Pons (tissue), 1 donor: ENCODE data around the gene NR2F6.
A peak's percentile ranks its signal among the peaks of the same experiment; 100 is the strongest.

Source experiments
- DNase-seq: peaks from one replicate; pipeline ENCODE4 v3.0.0-alpha.2; 2016; ENCODE audit warnings: low spot score

The NR2F6 gene

GRCh38 chr19:17263712-17264640 is 18.3 kb upstream of the NR2F6 start:
- DNase-seq = no peak

- no peak for DNase-seq
These were observed 16.8 kb upstream of the NR2F6 start for GRCh38 chr19:17262557-17262956.

- DNase-seq = peak; percentile 52
These were observed 15.2 kb upstream of the NR2F6 start for GRCh38 chr19:17260842-17261325.

DNA sequence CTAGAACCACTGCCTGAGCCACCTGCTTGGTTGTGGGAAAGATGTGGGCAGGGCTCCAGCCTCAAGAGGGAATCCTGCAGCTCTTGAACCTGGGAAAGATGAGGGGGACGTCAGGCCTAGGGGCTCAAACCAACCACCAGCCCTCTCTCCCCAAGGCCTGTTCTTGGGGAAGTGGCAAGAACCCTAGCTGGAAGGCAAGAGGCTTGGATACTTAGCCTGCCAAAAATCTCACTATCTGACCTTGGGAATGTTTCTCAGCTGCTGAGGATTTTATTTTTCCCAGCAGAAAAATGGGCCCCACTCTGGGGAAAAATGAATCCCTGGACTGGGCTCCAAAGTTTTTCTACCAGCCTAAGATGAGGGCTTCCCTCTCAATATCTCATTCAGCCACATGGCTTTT is 14.2 kb upstream of the NR2F6 start:
- DNase-seq = no peak

DNA sequence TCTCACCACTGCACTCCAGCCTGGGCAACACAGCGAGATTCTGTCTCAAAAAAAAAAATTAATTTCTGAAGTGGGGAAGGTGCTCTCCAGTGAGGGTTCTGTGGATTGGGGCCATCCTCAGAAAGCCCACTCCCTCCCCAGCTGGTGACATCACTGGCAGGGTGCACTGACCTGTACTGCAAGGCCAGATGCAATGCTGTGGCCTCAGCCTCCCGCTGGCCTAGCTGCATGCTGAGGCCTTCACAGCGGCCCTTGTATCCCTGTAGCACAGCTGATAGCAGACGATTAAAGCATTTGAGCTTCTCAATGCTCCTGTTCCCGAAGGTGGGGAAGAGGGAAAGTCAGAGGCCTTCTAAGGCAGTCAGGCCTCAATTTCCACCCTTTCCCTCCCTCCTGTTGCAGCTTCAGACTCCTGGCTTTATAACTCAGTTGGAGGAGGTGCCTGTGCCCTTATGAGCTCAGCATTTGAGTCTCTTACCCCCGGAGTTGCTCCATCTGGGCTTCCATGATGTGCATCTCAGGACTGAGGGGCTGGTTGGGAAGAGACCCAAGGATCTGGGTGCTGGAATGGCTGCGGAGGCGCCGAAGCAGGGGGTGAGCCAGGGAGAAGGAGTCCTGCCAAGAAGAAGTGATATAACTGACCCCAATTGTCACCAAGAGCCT is 13.5 kb upstream of the NR2F6 start:
- DNase-seq = no peak

GRCh38 chr19:17256130-17256529 is 10.4 kb upstream of the NR2F6 start:
- no peak for DNase-seq

- DNase-seq = no peak
These were observed 9.5 kb upstream of the NR2F6 start for GRCh38 chr19:17255150-17255621.

GRCh38 chr19:17254636-17255035 is 8.9 kb upstream of the NR2F6 start:
- DNase-seq = no peak

GRCh38 chr19:17249887-17250548 is 4.3 kb upstream of the NR2F6 start:
- no peak for DNase-seq

- DNase-seq = no peak
These were observed 2.5 kb upstream of the NR2F6 start for GRCh38 chr19:17248011-17248776.

DNA sequence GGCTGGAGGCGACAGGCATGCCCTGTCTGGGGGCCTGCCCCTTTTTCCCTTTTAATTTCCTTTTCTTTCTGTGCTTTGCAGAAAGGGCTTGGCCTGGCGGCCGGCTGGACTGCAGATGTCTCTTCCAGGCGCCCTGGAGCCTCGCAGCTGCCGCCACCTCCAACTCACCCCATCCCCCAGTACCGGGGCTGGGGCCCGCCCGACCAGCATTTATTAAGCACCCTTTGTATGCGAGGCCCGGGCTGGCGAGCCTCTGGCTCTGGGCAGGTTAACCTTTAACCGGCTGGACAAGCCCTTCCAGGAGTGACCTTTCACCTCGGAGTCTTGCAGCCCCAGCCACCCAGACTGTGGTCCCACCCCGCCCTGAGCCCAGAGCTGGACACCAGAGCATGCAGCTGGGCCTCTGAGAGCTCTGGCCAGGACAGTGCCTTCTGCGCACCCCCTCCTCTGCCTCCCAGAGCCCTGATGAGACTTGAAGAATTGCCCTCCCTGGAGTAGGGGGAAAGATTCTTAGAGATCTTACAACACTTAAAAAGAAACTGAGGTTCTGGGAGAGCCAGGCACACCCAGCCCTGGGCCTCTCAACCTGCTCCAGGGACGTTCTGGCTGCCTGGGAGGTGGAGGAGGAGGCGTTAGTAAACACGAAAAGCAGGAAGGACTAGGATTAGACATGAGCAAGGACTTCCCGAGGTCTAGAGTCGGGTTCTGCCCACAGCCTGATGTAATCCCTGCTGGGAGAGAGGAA is 1.1 kb upstream of the NR2F6 start:
- DNase-seq = no peak

DNA sequence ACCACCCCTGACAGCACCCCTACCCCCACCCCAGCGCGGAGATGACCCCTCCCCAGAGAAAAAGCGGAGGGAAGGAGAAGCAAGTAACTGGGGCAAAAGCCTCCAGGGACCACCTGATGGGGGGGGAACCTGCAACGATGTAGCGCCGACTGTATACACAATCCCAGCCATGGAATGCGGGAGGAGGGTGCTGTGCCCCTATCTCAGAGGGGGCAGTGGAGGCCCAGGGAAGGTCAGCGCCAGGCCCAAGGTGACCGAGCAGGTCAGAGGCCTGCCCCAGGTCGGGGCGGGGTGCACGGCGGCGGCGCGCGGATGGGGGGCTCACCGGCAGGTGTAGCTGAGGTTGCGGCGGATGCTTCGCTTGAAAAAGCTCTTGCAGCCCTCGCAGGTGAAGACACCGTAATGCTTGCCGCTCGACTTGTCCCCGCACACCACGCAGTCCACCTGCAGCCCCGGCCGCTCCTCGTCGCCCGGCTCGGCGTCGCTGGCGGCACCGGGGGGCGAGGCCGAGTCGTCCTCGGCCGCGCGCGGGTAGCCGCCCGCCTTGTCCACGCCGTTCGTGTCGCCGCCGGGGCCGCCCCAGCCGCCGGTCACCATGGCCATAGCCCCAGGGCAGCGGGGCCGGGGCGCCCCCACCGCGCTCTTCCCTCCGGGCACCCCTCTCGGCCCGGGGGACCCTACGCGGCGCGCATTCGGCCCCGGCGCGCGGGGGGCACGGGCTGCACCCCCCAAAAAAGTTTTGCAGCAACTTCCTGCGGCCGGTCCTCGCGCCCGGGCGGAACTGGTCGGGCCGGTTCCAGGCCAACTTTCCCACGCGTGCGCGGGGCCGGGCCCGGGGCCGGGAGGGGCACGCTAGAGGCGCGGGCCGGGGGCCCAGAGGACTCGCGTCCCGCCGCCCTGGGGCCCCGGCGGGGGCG is 843 bp downstream of the NR2F6 start:
- DNase-seq = no peak

DNA sequence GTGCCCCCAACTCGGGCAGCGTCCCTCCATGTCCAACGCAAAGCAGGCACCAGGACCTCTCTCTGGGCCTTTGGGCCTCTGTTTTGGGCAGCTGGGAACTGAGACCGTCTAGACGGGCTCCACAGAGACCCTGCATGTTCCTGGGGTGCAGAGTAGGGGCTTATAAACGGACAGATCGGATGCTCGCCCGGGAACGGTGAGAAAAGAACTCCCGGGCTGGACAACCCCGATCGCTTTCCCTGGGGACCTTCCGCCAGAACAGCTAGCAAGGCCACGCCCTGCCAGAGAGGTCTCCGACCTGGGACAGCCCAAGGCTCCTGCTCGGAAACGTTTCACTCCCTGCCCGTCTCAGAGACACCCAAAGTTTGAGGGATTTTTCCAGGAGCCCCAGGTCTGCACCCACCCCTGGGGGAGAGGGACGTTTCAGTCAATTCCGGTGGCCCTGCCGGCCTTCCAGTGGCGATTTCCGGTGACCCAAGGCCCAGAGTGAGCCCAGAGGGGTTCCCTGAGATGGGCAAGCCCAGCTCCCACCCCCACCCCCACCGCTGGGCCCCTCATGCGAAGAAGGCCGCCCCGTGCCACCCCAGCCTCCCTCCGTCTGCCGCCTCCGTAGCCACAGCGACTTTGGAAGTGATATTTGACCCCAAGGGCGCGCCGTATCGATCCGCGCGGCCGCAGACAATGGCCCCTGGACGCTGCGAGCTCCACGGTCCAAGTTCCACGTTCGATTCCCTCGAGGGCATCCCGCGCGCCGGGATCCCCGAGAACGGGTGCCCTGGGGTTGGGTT is 1.7 kb downstream of the NR2F6 start:
- no peak for DNase-seq

GRCh38 chr19:17243211-17243829 is 2.4 kb downstream of the NR2F6 start:
- DNase-seq = no peak

DNA sequence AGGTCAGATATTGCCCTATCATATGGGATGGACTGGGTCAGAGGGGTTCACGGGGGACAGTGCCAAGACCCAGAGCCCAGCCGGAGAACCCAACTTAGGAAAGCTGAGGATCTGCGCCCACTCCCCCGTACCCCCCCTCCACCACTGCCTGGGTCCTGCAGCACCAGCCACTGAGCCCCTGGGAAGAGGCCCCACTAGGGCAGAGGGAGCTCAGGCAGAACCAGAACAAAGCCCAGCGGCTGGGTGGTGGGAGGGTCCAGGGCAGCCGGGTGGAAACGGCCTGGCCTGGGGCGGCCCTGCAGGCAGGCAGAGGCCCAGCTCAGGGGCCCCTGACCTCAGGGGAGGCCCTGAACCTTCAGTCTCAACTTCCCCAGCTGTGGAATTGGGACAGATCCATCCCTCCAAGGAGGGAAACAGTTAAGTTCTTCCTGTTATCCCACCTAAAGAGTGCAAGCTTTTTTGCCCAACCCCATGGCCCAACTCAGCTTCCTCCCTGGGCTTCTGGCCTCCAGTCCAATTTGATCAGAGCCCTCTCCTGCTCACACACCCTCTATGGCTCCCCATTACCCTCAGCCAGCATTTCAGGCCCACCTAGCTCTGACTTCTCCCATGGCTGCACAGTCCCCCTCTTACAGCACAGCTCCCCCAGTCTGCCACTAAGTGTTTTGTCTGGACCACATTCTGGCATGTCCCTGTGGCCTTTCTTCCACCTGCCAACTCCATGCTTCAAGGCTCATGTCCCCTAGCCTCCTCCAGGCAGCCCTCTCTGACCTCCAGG is 3.1 kb downstream of the NR2F6 start:
- DNase-seq = no peak

DNA sequence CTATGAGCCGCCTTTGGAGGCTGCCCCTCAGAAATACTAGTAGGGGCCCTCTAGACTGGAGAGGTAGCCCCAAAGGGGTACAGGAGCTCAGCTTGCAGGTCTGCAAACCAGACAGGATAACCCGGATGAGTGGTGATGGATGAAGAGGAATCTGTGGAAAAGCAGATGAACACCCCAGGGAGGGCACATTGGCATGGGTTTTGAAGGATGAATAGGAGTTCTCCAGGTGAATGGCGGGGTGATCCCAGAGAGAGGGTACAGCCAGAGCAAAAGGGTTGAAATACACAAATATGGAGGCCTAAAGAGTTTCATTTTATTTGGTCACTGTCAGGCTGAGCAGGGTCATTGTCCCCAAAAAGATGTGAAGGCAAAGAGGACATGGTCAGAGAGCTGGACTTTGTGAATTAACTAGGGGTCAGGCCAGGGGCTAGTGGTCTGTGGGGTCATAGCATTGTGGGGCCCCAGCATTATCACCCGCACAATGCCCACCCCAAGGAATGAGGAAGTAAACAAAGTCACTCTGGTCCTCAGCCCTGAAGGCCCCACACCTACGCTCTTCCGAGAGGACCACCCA is 4.8 kb downstream of the NR2F6 start:
- DNase-seq = no peak

DNA sequence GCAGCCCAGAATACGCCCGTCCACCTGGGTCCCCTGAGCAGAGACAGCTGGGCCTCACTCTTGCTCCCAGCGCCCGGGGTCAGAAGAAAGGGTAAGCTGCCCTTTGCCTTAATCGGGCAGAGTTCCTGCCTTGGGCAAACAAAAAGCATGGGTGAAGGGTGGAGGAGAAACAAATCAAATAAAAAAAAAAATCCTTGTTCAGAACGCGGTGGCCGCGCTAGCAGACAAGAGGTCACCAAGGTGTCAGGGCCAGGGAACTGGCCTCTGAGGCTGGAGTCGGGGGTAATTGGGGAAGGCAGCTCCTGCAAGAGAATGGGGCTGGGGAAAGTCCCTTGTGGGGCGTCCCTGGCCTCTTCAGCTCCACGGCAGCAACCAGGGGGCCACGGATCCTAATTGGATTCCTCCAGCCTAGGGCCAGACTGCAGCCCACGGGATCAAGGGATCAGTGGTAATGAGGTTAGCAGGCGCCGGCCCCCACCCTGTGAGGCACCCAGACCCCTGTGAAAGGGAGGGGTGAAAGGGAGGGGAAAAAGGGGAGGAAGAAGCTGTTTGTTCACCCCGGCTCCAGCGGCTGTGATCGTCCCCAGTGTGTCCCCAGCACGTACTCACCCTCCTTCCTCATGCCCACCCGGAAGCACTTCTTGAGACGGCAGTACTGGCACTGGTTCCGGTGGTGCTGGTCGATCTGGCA is 5.5 kb downstream of the NR2F6 start:
- DNase-seq = no peak
